ENCODE data around the gene BRI3BP.

The BRI3BP gene

GRCh38 chr12:124998705-124999104, 5.3 kb downstream of the BRI3BP start:
- Histone ChIP-seq H3K4me2 (ENCODE audit: low read depth, low read length, poor library complexity, severe bottlenecking) (peak overlapping the region; percentile 23), H4K20me1 (ENCODE audit: insufficient read depth, low read length, poor library complexity, severe bottlenecking) (peaks cover 65% of the 10 kb centered on the region), H3K9ac (ENCODE audit: low read depth, low read length, poor library complexity, severe bottlenecking) (no peak overlapping the region), H3K27me3 (ENCODE audit: insufficient read depth, low read length, poor library complexity, severe bottlenecking) (no peaks in the 10 kb centered on the region), H3F3A (ENCODE audit: low read depth) (no peaks in the 10 kb centered on the region), H3K4me1 (ENCODE audit: insufficient read depth, low read length, poor library complexity, severe bottlenecking) (peaks cover 20% of the 10 kb centered on the region), H2AFZ (ENCODE audit: low read length) (no peak overlapping the region), H3K4me3 (ENCODE audit: low read length, poor library complexity, severe bottlenecking) (no peak overlapping the region), H3K9me2 (replicated peaks; ENCODE audit: low read depth, low read length) (no peaks in the 10 kb centered on the region), H3K79me2 (ENCODE audit: insufficient read depth, low read length) (peaks cover 96% of the 10 kb centered on the region), H3K36me3 (ENCODE audit: insufficient read depth, low read length) (peaks cover 4% of the 10 kb centered on the region; the same call in 1 of the 2 replicates), H3K9me3 (ENCODE audit: insufficient read depth, low read depth, low read length) (no peaks in the 10 kb centered on the region)
- TF ChIP-seq CTCF (conservative IDR thresholded peaks at IDR 0.05; ENCODE audit: low read length) = no peak
- no peak for TF ChIP-seq EZH2phosphoT487 (IDR thresholded peaks at IDR 0.05; ENCODE audit: borderline replicate concordance)

- Histone ChIP-seq H3F3A (ENCODE audit: low read depth) (no peaks in the 10 kb centered on the region), H3K9me2 (replicated peaks; ENCODE audit: low read depth, low read length) (no peaks in the 10 kb centered on the region), H3K36me3 (ENCODE audit: insufficient read depth, low read length) (peaks cover 4% of the 10 kb centered on the region; the same call in 1 of the 2 replicates), H3K27me3 (ENCODE audit: insufficient read depth, low read length, poor library complexity, severe bottlenecking) (no peaks in the 10 kb centered on the region), H4K20me1 (ENCODE audit: insufficient read depth, low read length, poor library complexity, severe bottlenecking) (peaks cover 45% of the 10 kb centered on the region), H3K4me1 (ENCODE audit: insufficient read depth, low read length, poor library complexity, severe bottlenecking) (peaks cover 6% of the 10 kb centered on the region), H3K79me2 (ENCODE audit: insufficient read depth, low read length) (peaks cover 96% of the 10 kb centered on the region), H3K9me3 (ENCODE audit: insufficient read depth, low read depth, low read length) (no peaks in the 10 kb centered on the region), H3K9ac (ENCODE audit: low read depth, low read length, poor library complexity, severe bottlenecking) (no peak overlapping the region), H2AFZ (ENCODE audit: low read length) (no peak overlapping the region), H3K4me2 (ENCODE audit: low read depth, low read length, poor library complexity, severe bottlenecking) (no peak overlapping the region), H3K4me3 (ENCODE audit: low read length, poor library complexity, severe bottlenecking) (no peak overlapping the region)
- TF ChIP-seq EZH2phosphoT487 (IDR thresholded peaks at IDR 0.05; ENCODE audit: borderline replicate concordance) (no peak), CTCF (conservative IDR thresholded peaks at IDR 0.05; ENCODE audit: low read length) (no peak)
Observed at GRCh38 chr12:125001636-125002035, 8.2 kb downstream of the BRI3BP start.

DNA sequence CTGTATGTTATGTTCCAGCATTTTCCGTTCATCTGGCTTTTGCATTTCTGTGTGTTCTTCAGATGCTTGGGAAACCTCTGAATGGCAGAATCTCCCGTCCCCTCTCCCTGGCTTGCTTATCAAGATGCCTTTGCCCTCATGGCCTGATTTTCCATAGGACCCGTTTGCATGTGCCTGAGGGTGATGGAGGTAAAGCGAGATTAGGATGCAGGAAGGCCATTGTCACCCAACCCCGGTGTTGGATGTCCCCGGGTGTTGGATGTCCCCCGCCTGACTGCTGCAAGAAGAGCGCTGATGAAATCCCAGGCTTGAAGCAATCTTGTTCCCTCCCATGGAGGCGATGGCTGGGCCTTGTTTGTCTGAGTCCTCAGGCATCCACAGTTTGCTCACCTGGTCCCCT, 9.6 kb downstream of the BRI3BP start:
- no peak overlapping the region for H3K4me2 ChIP-seq (ENCODE audit: low read depth, low read length, poor library complexity, severe bottlenecking)
- no peak overlapping the region for H3K9ac ChIP-seq (ENCODE audit: low read depth, low read length, poor library complexity, severe bottlenecking)
- peaks cover 43% of the 10 kb centered on the region for H4K20me1 ChIP-seq (ENCODE audit: insufficient read depth, low read length, poor library complexity, severe bottlenecking)
- no peaks in the 10 kb centered on the region for H3K9me2 ChIP-seq (replicated peaks; ENCODE audit: low read depth, low read length)
- H2AFZ ChIP-seq (ENCODE audit: low read length) = no peak overlapping the region
- H3K79me2 ChIP-seq (ENCODE audit: insufficient read depth, low read length) = peaks cover 96% of the 10 kb centered on the region
- peaks cover 9% of the 10 kb centered on the region; the same call in 1 of the 2 replicates for H3K36me3 ChIP-seq (ENCODE audit: insufficient read depth, low read length)
- no peak overlapping the region for H3K4me3 ChIP-seq (ENCODE audit: low read length, poor library complexity, severe bottlenecking)
- no peaks in the 10 kb centered on the region for H3K9me3 ChIP-seq (ENCODE audit: insufficient read depth, low read depth, low read length)
- no peaks in the 10 kb centered on the region for H3K27me3 ChIP-seq (ENCODE audit: insufficient read depth, low read length, poor library complexity, severe bottlenecking)
- no peaks in the 10 kb centered on the region for H3F3A ChIP-seq (ENCODE audit: low read depth)
- no peaks in the 10 kb centered on the region for H3K4me1 ChIP-seq (ENCODE audit: insufficient read depth, low read length, poor library complexity, severe bottlenecking)
- TF ChIP-seq EZH2phosphoT487 (IDR thresholded peaks at IDR 0.05; ENCODE audit: borderline replicate concordance) (no peak), CTCF (conservative IDR thresholded peaks at IDR 0.05; ENCODE audit: low read length) (no peak)

All from Loucy (cell line).